ENCODE measurements around the gene KCNMA1.
"Not testable (repeated sequence)": the region's sequence is repeated elsewhere in the genome, so short reads cannot be mapped to it uniquely, and the experiment has no call there.

KCNMA1 gene

DNA sequence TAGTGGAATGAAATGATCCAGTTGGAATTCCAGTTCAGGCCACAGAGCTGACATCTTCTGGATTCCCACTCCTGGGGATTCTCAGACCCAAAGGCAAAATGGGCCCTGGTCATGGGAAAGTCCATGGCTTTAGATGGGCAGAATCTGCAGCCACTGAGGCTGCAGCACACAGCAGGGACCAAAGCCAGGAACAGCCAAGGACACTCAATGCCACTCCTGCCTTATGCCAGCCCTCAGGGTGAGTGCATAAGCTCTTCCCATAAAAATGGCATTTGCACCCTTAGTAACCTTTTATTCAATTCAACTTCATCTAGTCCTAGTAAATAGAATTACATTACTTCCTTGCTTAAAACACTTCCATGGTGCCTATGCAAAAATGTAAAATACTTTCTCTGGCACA lies 274.4 kb downstream of the KCNMA1 start:
- DNase-seq (ENCODE audit: low spot score): no peak

DNA sequence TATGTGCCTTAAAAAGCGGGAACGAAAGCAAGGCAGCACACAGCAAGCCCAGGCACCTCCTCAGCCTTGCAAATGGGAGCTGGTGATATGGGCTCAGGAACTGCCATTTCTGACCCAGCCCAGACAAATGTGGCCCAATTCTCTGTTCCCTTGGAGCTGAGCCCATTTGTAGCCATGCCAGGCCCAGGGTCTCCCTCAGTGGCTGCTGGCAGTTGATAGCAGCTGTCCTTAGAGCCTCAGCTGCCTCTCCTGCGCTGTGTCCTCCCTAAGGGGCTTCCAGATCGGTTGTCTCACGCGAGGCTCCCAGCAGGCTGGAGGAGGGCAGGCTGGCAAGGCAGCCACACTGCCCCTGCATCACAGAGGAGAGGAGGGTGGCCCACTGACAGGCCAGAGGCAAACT lies 275.8 kb downstream of the KCNMA1 start:
- no peak for DNase-seq (ENCODE audit: low spot score)

DNA sequence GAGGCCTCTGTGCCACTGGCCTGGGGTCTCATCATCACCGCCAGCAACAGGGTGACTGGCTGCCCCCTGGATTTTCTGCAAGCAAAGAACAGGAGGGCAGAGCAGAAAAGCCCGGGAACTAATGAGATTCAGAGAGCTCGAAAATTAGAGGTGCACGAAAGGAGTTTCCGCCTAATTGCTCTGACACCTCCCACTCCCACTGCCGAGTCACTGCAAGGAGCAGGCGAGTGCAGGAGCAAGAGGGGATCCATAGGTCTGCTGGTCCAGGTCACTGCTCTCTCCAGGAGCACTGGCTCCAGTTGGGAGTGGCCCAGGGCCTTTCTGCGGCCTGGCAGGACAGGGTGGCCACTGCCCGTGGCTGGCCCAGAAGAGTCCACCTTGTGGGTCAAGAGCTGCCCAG lies 276.2 kb downstream of the KCNMA1 start:
- no peak for DNase-seq (ENCODE audit: low spot score)

DNA sequence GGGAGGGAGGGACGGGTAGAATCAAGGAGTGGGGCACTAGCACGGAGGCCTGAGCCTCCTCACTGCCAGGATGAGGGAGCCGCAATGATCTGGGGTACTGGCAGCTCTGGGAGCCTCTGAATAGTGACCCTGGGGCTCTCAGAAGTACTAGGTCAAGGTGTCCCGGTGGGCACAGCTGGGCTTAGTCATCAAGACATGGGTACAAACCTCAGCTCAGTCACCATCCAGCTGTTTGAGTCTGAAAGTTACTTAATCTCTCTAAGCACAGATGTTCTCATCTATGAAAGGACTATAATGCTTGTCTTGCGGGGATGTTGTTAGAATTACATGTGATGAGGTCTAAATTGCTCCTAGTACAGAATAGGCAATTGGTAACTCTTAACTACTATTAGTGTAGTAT lies 276.8 kb downstream of the KCNMA1 start:
- DNase-seq (ENCODE audit: low spot score): no peak

DNA sequence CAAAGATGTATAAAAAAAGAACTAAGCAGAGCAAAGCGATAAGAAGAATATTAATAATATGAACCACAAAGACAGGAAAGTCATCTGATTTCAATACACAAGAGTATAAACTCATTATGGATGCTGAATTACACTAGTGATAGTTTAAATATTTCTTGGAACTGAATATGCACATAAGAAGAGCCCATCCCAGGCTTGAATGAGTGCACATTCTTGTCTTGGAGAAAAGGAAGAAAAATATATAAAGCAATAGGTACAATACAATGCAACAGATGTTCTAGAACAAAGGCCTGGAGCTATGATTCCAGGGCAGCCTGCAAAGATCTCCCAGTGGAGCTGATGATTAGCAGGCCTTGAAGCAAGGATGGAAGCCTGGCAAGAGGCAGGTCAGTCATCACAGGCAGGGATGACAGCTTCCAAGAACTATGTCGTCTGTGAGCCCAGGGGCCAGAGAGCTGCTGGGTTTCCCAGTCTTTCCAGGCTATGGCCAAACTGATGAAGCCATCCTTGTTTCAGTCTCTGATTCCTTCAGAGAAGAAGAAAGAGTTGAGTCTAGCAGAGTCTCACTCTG lies 277.6 kb downstream of the KCNMA1 start:
- DNase-seq (ENCODE audit: low spot score): peak; percentile 49

DNA sequence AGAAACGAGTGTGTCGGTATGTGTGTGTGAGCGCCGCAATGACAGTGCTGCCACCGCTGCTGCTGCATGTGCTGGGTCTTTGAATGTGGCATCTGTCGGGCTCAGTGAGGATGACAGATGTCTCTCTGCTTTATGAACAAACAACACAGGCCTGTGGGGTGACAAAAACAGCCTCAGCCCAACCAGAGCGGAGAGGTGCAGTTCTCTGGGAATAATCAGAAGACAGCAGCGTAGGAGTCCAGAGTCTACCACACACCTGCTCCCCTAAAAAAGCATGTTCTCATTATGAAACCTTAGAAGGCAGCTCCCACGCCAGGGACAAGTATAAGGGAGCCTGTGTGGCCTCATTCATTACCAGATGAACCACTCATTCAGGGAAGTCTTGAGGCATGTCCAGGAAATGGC lies 278.3 kb downstream of the KCNMA1 start:
- no peak for DNase-seq (ENCODE audit: low spot score)

DNA sequence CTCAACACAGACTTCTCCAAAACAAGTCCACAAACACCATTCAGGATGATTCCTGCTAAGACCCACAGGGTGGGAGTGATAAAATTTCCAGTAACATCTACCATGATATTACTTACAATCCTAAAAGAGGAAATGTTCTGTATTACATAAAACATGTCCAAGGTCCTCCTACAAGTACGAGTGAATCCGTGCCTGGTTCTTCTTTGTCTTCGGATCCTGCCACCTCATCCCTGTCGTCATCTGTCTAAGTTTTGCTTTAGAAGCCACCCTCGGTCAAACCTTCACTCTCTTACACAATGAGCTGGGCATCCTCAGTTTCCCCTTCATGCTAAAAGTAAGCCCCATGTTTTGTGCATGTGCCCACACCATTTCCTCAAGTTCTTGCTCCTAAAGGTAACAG lies 279.0 kb downstream of the KCNMA1 start:
- DNase-seq (ENCODE audit: low spot score): no peak

DNA sequence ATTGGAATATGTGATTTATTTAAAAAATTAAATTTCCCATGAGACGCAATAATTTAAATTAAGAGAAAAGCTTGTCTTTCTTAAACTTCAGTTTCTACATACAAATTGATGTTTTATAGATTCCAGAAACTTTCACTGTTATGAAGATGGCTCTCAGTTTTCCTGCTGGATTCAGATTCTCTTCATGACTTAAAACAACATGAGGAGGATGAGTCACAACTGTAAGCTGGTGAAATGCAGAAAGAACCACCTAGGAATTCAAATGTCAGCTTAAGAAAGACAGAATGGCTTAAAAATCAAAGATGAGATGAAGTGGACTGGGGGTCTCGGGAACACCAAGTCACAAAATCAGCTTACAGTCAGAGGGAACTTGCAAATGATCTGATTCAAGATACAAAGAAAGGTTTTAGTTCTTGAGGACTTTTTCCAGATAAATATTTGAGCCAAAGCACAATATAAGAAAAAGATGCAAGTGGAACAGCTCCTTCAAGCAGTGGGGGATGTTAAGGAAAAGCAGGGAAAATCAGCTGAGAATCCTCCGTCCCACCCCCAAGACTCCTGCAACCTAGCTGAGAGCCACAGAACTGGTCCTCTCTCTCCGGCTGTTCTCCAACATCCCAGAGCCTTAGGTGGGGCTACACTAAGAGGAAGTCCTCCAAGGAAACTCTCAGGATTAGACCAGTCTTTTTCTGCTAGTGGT lies 279.8 kb downstream of the KCNMA1 start:
- peak; percentile 61 for DNase-seq (ENCODE audit: low spot score)

DNA sequence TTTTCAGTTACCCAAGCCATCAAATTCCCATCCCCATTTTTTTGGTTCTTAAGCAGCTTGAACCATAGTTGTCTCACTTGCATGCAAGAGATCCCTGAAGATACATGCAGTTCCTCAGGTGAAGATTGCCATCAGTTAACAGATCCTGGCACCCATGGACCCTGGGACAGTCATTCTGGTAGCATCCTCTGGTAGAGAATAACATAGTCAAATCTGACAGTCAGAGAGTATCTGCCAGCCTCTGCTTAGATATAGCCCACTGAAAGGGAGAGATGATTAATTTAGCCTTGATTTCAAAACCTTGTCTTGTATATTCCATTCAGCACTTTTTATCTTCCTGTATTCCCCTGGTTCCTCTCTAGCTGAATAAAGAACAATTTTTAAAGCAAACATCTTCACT lies 280.4 kb downstream of the KCNMA1 start:
- no peak for DNase-seq (ENCODE audit: low spot score)

DNA sequence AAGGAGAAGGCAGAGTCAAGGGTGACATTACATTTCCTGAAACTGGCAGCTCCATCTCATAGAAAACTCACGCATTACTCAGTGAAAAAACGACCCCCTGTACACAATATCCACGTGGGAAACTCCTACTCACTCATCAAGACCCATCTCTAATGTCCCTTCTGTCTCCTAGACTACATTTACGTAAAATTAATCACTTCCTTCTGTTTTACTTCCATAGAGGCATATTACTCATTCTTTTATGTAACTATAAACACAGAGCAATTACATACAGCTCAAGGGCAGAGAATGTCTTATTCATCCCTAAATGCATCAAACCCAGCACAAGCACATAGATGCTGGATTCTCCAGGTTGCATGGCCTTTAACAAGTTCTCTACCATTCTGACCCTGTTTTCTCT lies 281.8 kb downstream of the KCNMA1 start:
- peak; percentile 82 for DNase-seq (ENCODE audit: low spot score)

DNA sequence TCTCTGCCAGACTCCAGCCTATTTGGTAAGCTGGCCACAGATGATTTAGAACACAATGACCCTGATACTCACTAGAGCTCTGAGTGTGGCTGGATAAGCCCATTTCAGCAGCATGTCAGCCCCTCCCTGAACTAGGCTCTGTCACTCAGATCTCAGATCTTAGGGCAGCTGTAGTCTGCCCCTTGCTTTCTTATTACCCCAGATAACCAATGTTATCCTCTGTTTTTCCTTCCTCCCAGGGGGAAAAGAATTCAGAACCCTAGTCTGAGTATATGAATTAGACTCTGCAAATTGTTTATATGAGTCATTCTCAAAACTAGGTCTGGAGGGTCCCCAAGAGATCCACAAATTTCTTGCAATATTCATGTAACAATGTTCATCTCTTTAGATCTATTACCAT lies 286.2 kb downstream of the KCNMA1 start:
- peak; percentile 22 for DNase-seq (ENCODE audit: low spot score)

DNA sequence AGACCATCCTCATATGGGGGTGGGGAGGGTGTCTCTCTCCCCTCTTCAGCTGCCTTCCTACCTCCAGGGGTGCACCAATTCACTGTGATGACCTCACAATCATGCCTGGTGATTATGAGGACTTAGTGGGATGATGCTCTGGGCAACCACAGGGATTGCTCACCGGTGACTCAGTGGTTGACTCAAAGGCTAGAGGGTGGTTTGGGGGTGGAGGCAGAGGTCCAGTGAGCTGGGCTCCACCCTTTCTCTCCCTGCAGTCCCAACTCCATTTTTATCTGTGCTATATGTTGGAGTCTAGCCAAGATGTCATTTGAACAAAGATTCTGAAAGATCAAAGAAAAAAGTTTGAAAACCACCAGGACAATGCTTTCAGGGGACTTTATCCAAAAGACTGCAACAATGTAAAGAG lies 286.9 kb downstream of the KCNMA1 start:
- peak; percentile 99 for DNase-seq (ENCODE audit: low spot score)

DNA sequence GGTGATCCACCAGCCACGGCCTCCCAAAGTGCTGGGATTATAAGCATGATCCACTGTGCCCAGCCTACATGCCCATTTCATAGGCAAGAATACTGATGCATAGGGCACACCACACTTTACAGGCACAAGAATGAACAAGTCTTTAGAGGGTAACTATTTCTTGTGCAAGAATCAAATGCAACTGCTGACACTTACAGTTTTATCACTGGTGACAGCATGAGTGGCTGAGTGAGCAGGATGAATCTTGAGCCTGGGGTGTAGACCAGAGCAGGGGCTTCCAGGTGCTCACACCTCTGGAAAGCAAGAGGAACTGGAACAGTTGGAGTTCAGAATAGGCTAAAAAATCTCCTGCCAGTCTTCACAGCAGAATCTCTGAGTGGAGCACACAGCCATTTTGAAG lies 287.5 kb downstream of the KCNMA1 start:
- no peak for DNase-seq (ENCODE audit: low spot score)

DNA sequence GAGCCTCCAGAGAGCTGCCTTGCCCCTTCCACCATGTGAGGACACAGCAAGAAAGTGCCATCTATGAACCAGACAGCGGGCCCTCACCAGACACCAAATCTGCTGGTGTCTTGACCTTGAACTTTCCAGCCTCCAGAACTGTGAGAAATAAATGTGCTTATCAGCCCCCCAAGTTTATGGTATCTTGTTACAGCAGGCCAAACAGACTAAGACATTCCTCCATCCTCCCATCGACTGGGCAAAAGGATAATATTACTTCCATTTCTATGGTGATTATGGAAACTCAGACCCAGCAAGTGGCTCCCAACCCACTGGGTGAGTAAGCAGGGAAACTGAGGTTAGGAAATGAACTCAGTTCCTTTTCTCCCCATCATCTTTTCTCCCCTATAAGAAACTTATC lies 288.4 kb downstream of the KCNMA1 start:
- DNase-seq (ENCODE audit: low spot score): peak; percentile 17

DNA sequence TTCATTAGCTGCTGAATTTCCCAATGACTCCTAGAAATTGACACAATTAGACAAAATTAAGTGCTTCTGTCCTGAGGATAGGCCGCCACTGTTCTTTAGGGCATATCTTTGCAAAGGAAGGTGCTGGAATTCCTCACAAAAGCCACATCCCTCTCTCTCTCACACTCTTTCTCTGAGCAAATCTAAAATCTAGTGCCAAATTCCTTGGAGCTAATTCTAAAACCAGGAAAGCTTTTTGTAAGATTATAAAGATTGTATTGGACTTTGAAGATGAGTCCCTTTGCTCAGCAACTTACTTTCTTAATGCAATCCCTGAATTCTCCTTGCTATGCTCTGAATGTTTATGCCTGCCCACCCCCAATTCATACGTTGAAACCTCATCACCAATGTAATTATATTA lies 288.9 kb downstream of the KCNMA1 start:
- no peak for DNase-seq (ENCODE audit: low spot score)

DNA sequence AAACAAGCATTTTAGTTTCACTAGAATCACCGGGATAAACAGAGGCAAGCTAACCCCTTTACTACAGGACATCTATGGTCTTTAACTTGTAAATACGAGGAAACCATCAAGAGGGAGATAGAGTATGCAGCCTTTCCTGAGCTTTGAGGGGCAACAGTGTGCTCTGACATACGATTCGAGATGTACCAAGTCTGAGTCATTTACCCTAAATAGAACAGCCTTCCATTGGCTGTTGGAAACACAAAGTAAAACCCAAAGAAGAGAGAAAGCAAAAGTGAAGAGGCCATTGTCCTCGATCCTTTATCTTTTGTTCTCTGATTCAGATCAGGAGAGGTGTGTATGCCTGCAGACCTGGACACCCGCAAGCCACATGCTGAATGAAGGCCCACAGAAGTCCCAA lies 289.5 kb downstream of the KCNMA1 start:
- DNase-seq (ENCODE audit: low spot score): no peak

DNA sequence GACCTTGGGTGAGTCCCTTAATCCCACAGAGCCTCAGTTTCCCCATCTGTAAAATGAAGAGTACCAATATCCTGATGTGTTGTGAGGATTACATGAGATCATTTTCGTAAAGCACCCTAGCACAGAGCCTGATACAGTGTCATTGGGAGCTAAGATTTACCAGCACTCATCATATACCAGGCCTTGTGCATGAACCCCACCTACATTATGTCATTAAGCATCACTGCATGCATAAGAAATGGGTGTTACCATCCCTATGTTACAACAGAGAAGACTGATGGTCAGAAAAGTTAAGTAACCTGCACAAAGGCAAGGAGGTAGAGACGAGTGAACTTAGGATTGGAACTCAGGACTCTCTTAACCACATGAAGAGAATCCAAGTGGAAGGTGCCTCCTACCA lies 290.6 kb downstream of the KCNMA1 start:
- DNase-seq (ENCODE audit: low spot score): no peak

DNA sequence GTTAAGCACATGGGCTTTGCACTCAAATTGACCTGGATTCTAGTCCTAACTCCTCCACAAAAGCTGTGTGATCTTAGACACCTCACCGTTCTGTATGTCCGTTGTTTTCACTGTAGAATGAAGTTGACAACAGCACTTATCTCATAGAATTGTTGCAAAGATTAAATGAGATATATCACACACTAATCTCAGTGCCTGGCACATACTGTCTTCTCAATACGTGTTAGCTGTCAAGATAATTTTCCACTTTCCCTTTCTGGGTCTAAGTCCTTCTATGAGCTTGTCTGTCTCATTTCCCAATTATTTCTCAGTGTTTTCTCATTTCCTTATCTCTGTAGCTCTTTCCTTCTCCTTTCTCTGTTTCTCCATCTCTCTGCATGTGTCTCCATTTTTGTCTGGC lies 296.6 kb downstream of the KCNMA1 start:
- no peak for DNase-seq (ENCODE audit: low spot score)

DNA sequence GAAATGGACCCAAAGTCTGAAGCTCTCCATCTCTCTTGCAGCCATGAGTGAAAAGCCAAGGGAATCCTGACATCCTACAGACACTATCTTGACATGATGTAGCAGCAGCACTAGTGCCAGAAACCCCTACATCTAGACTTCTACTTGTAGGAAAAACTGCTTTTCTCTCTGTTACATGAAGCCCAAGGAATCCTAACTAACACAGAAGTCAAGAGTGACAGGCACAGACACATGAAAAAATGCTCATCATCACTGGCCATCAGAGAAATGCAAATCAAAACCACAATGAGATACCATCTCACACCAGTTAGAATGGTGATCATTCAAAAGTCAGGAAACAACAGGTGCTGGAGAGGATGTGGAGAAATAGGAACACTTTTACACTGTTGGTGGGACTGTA lies 297.7 kb downstream of the KCNMA1 start:
- DNase-seq (ENCODE audit: low spot score): not testable (repeated sequence)

DNA sequence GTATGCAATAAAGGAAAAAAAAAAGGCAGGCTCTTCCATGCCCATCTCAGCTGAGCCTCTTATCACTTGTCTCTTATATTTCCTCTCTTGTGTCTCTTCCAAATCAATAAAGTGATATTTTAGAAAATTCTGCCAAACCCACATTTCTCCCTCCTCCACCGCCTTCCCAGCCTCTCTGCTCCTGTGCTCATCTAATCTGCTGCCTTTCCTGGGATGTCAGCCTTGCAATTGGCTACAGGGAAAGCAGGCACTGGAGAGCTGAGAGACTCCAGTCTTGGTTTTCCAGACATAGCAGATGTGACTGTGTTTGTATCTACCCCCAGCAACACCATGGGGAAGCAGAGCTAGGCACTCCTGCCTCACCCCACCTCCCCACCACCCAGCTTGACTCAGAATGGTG lies 298.4 kb downstream of the KCNMA1 start:
- no peak for DNase-seq (ENCODE audit: low spot score)

DNA sequence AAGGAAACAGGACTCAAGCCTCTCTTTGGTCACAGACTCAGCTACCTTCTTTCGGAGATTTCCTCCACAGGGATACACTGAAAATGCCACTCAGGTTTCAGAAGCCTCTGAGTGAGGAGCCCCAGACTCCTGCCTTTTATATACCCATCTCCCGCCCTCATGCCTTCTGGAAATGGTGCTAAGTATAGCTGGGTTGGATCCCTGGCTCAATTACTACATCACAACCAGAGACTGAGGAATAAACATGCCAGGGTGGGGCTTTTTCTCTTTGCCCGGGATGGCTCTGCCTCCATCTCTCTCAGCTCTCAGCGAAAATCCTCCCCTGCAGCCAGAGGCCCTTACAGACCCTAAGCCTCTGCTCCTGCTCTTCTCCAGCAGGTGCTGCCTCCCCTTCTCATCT lies 299.5 kb downstream of the KCNMA1 start:
- no peak for DNase-seq (ENCODE audit: low spot score)

DNA sequence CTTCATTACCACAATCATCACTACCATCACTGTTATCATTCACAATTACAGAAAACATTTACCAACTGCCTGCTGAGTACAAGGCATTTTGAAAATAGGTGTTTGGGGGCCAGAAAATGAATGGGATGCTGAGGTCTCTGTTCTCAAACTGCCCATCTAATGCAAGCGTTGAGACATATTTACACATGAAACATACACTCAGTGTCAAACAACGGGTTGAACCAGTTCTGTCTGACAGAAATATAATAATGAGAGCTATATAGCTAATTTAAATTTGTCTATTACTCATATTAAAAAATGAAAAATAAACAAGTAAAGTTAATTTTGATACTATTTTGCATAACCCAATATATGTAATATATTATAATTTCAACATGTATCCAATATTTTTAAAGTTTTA lies 303.1 kb downstream of the KCNMA1 start:
- DNase-seq (ENCODE audit: low spot score): no peak

DNA sequence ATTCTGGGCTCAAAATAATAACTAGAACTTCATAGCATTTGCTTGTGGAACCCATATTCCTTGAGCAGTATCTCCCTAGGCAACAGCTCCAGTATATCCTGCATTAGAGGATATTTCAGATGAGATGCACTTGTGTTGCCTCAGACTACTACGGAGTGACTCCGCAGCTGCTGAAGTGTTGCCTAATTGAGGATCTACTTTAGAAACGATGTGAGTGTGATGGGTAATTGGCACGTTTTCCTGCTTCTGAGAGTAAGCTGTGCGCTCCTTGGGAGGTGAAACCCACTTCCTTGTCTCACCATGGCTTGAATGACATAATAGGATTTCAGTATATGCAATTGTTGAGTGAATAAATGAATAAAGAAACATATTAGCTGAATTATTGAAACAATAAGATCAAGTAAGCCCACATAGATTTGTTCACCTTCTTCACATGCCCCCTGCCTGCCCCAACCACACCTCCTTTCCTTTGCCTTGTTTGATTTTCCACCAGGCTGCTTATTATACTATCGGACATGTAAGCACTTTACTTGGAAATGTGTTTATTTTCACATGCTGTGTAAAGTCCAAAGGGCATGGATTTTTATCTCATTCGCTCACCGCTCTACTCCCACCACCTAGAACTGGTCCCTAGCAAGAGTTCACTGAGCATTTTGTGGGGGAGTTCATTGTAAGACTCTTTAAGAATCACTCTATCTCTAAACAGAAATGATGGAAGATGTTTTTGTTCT lies 303.8 kb downstream of the KCNMA1 start:
- peak; percentile 64 for DNase-seq (ENCODE audit: low spot score)

DNA sequence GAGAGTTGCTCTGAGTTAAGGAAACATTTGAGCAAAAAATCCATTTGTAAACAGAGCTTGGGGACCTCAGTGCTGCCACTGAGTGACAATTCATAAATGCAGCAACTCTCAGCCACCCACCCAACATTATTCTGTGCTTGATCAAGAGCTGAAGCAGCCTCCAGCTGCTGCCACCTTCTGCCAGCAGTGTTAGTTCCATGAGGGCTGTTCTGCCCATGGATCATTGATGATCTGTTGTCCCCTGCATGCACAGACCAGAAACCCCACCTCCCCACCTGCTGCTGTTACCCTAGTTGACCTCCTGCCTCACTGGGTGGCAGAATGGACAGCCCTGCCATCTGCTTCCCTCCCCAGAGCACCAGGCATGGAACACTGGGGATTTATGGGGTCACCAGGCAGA lies 305.4 kb downstream of the KCNMA1 start:
- no peak for DNase-seq (ENCODE audit: low spot score)

All from kidney tubule cell (primary cell).